Ectodermal cell (in vitro differentiated cells): Measurements from ENCODE around the gene KIRREL1.
A peak's percentile ranks its signal among the peaks of the same experiment; 100 is the strongest.
"Not testable (repeated sequence)": the region's sequence is repeated elsewhere in the genome, so short reads cannot be mapped to it uniquely, and the experiment has no call there.

Experiments
- H3K27ac ChIP-seq: 2 replicates; pipeline ENCODE4 v1.7.0; 2013; ENCODE audit warnings: mild to moderate bottlenecking, low read depth, low read length; ENCODE audit not compliant: insufficient read depth, poor library complexity, severe bottlenecking
- H3K27me3 ChIP-seq: 2 replicates; pipeline ENCODE4 v1.7.0; 2013; ENCODE audit warnings: mild to moderate bottlenecking, low read length; ENCODE audit not compliant: insufficient read depth, control insufficient read depth, poor library complexity, severe bottlenecking
- H3K36me3 ChIP-seq: one replicate; pipeline ENCODE4 v1.7.0; 2013; ENCODE audit warnings: low read length; ENCODE audit not compliant: control insufficient read depth, insufficient read depth
- H3K4me1 ChIP-seq: one replicate; pipeline ENCODE4 v1.7.0; 2013; ENCODE audit warnings: low read length; ENCODE audit not compliant: control insufficient read depth, insufficient read depth
- H3K4me3 ChIP-seq: 2 replicates; pipeline ENCODE4 v1.7.0; 2013; ENCODE audit warnings: low read depth, low read length, control low read depth; ENCODE audit not compliant: insufficient read depth
- H3K9me3 ChIP-seq: 2 replicates; pipeline ENCODE4 v1.7.0; 2013; ENCODE audit warnings: mild to moderate bottlenecking, low read length, moderate library complexity; ENCODE audit not compliant: control insufficient read depth
- WGBS, 2 experiments: methylation state at CpG; one replicate each; pipeline ENCODE4 v1.1.7; 2013; ENCODE audit warnings: missing lambda C conversion rate in 2 of 2; 5-methylcytosine and 5-hydroxymethylcytosine counted together

The KIRREL1 gene

DNA sequence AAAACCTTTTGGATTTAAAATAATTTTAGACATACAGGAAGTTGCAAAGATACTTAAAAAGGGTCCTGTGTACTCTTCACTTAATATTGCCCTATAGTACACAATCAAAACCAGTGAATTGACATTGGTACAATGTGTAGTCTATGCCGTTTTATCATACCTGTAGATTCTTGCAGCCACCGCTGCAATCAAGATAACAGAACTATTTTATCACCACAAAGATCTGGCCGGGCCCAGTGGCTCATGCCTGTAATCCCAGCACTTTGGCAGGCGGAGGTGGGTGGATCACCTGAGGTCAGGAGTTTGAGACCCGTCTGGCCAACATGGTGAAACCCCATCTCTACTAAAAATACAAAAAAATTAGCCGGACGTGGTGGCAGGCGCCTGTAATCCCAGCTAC is 135.1 kb downstream of the KIRREL1 start:
- H3K4me1 ChIP-seq, H3K27ac ChIP-seq, H3K4me3 ChIP-seq, H3K27me3 ChIP-seq, H3K36me3 ChIP-seq, H3K9me3 ChIP-seq: not testable (repeated sequence)
- 78 to 91% methylated on average over 8 of the region's 8 CpGs for WGBS, 2 experiments

DNA sequence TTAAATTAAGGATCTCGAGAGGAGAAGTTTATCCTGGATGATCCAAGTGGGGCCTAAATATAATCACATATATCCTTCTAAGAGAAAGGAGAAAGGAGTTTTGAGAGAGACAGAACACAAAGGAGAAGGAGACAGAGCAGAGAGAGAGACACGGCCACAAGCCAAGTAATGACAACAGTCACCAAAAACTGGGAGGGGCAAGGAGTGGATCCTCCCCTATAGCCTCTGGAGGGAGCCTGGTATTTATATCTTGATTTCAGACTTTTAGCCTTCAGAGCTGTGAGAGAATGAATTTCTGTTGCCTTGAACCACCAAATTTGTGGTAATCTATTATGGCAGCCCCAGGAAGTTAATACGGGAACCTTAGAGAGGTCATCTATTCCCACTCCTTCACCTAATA is 137.8 kb downstream of the KIRREL1 start:
- no peaks in the 10 kb centered on the region for H3K4me1 ChIP-seq
- H3K4me3 ChIP-seq = no peak overlapping the region
- H3K36me3 ChIP-seq = no peaks in the 10 kb centered on the region
- WGBS, 2 experiments = 88 to 91% methylated on average over 2 of the region's 3 CpGs
- H3K27me3 ChIP-seq = no peaks in the 10 kb centered on the region
- H3K9me3 ChIP-seq = no peaks in the 10 kb centered on the region
- H3K27ac ChIP-seq = no peak overlapping the region

DNA sequence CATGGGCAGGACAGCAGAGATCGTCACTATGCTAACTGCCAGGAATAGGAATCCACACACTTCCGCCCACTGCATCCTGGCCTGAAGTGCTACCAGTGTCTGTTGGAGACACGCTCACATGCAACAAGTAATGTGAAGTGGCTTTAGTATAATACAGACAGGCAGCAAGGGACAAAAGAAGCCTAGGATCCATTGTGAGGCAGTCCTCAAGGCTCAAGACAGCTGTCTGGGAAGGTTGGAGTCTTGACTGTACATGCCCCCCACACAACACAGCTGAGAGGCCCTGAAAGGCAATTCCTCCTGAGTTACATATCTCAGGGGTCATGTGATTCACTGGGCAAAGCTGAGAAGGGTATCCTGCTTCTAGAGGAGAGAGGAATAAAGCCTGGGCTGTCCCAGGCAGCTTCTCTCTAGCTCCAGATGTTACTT is 147.3 kb downstream of the KIRREL1 start:
- Histone ChIP-seq H3K4me1 (no peaks in the 10 kb centered on the region), H3K27ac (no peak overlapping the region), H3K4me3 (no peak overlapping the region), H3K9me3 (no peaks in the 10 kb centered on the region), H3K27me3 (no peaks in the 10 kb centered on the region), H3K36me3 (no peaks in the 10 kb centered on the region)
- WGBS, 2 experiments = 84 to 94% methylated on average over 3 of the region's 3 CpGs

DNA sequence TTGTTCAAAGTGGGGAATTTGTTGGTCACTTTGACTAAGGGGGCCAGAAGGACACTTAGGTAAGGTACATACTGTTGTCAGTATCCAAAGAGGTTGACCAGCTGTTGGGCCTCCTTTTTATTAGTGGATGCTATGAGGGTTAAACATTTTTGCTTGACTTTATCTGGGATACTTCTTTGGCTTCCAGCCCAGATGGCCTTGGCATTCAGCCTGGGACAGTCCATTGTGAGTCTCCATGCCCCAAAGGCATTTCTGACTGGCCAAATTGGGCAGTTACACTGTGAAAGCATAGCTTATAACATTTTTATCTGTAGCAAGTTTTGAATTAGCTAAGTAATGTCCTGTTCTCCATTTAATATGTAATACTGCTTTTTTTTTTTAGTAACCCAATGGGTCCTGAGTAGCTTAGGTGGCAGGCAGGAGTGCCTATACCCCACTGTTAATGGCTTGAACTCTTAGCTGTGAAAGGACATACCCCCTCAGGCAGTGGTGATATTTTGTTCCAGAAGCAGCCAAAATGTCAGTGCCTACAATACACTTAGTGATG is 151.8 kb downstream of the KIRREL1 start:
- H3K4me3 ChIP-seq = no peak overlapping the region
- no peaks in the 10 kb centered on the region for H3K36me3 ChIP-seq
- H3K27me3 ChIP-seq = peaks cover 4% of the 10 kb centered on the region
- no peaks in the 10 kb centered on the region for H3K4me1 ChIP-seq
- no peaks in the 10 kb centered on the region for H3K9me3 ChIP-seq
- no peak overlapping the region for H3K27ac ChIP-seq

DNA sequence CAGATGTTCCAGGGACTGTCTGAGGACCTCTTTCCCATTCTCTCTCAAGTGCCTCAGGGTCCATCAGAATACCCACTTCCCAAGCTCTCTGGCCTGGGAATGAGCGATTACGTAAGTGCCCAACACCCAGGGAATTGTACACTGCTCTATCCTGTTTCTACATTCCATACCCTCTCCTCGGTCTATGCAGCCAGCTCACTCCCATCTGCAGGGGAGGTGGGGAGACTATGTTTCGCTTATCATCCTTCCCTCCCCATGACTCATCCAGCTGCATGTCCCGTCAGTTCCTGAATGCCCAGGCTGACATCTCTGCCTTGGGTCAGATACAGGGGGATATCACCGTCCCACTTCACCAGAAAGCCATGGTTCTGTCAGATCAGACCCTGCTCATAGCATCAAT is 152.7 kb downstream of the KIRREL1 start:
- Histone ChIP-seq H3K36me3 (no peaks in the 10 kb centered on the region), H3K27me3 (peaks cover 4% of the 10 kb centered on the region), H3K4me1 (no peaks in the 10 kb centered on the region), H3K27ac (no peak overlapping the region), H3K4me3 (no peak overlapping the region), H3K9me3 (no peaks in the 10 kb centered on the region)
- WGBS, 2 experiments = 91 to 93% methylated on average over 6 of the region's 6 CpGs

DNA sequence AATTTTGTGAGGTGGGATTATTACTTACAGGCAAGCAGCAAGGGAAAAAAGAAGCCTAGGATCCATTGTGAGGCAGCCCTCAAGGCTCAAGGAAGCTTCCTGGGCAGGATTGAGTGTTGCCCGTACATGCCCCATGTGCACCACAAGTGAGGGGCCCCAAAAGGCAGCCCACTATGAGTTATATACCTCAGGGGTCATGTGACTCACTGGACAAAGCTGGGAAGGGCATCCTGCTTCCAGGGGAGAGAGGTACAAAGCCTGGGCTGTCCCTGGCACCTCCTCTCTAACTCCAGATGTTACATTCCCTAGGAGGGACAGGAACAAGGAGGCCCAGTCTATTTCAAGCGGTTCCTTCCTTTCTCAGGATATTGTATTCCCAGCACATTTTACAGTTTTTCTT is 153.3 kb downstream of the KIRREL1 start:
- no peaks in the 10 kb centered on the region for H3K4me1 ChIP-seq
- H3K27ac ChIP-seq = no peak overlapping the region
- H3K27me3 ChIP-seq = peaks cover 8% of the 10 kb centered on the region
- H3K36me3 ChIP-seq = no peaks in the 10 kb centered on the region
- WGBS, 2 experiments = 90 to 97% methylated on average over 2 of the region's 2 CpGs
- no peak overlapping the region for H3K4me3 ChIP-seq
- no peaks in the 10 kb centered on the region for H3K9me3 ChIP-seq

DNA sequence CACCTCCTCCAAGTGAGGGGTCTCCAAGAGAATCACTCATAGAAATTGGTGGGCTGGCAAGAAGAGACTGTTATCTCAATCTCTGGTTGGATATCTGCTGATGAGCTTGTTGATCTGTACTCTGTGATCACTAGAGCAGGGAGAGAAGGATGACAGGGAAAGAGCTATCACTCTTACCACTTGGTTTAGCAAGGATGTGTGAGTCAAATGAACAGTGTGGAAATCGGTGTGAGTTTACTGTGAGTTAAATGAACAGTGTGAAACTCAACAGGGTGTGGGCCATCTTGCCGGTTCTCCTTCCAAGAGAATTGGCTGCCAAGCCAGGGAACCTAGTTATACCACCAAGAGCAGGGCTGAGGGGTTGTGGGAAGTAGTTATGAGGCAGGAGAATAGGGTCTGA is 154.0 kb downstream of the KIRREL1 start:
- H3K4me1 ChIP-seq = no peaks in the 10 kb centered on the region
- H3K36me3 ChIP-seq = no peaks in the 10 kb centered on the region
- no peak overlapping the region for H3K4me3 ChIP-seq
- H3K27me3 ChIP-seq = peaks cover 12% of the 10 kb centered on the region
- H3K9me3 ChIP-seq = no peaks in the 10 kb centered on the region
- WGBS, 2 experiments = 96% methylated on average over 2 of the region's 2 CpGs
- H3K27ac ChIP-seq = no peak overlapping the region

DNA sequence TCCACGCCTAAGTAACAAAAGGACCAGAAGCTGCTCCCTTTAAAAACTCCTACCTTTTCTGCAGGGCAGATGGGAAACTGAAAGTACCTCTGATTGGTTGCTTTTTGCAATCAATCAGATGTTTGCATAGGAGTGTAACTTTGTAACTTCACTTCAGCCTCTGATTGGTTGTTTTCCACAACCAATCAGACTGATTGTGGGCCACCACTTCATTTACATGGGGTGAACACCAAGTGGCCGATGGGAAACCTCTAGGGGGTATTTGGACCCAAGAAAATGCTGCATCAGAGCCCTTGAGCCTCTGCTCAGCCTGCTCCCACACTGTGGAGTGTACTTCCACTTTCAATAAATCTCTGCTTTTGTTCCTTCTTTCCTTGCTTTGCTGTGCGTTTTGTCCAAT is 154.4 kb downstream of the KIRREL1 start:
- WGBS, 2 experiments = 90 to 97% methylated on average over 3 of the region's 3 CpGs
- Histone ChIP-seq H3K36me3 (no peaks in the 10 kb centered on the region), H3K27me3 (peaks cover 12% of the 10 kb centered on the region)

DNA sequence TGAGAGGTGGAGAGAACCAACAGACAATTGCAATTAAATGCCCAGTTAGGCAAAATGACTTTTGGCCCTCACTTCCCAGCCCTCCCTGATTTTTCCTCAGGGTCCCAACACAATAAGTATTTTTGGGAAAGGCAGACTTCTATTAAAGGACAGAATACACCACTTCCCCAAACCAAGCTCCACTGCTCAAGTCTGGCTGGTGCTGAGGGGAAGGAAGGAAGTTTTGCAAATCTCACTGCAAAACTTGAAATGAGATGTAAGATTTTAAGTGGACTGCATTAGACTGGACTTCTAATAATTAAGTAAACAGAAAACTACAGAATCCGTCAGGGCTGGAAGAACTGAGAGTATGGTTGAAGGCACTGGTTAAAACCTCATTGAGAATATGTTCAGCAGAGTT is 155.0 kb downstream of the KIRREL1 start:
- H3K4me3 ChIP-seq = no peak overlapping the region
- H3K9me3 ChIP-seq = no peaks in the 10 kb centered on the region
- no peaks in the 10 kb centered on the region for H3K4me1 ChIP-seq
- H3K27me3 ChIP-seq = peaks cover 12% of the 10 kb centered on the region
- no peaks in the 10 kb centered on the region for H3K36me3 ChIP-seq
- WGBS, 2 experiments = 94% methylated on average over 1 of the region's 1 CpG
- no peak overlapping the region for H3K27ac ChIP-seq

More for the DNA sequence above, 154.4 kb downstream of the KIRREL1 start:
- Histone ChIP-seq H3K9me3 (no peaks in the 10 kb centered on the region), H3K4me1 (no peaks in the 10 kb centered on the region), H3K4me3 (no peak overlapping the region), H3K27ac (no peak overlapping the region)

DNA sequence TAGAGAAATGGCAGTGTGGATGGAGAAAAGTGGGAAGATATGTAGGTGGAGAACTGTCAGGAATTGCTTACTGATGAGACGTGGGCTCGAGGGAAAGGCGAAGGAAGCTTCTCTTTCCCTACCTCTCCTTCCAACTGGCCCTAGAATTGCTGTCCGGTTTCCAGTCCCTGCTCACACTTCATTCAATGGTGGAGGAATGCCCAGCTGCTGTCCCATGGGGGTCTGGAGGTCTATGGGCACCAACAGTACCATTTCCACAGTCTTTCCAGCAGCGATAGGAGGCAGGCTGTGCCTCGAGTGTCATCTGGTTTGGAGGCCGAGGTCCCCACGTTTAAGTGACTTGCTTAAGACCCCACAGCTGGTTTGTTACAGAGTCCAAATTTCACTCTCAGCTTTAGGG is 155.7 kb downstream of the KIRREL1 start:
- WGBS, 2 experiments = 80 to 82% methylated on average over 8 of the region's 8 CpGs
- peaks cover 12% of the 10 kb centered on the region for H3K27me3 ChIP-seq
- no peaks in the 10 kb centered on the region for H3K4me1 ChIP-seq
- H3K36me3 ChIP-seq = no peaks in the 10 kb centered on the region
- H3K4me3 ChIP-seq = peak overlapping the region; percentile 11
- H3K27ac ChIP-seq = no peak overlapping the region
- H3K9me3 ChIP-seq = no peaks in the 10 kb centered on the region
